HG02623 (cell line): ENCODE data around the gene ZNF474.

Source experiments
- ATAC-seq: cut with Tn5 transposase; IDR thresholded peaks from one replicate; pipeline ENCODE4 v1.9.1; 2021; ENCODE audit warnings: moderate library complexity; ENCODE audit not compliant: unreplicated experiment

Gene ZNF474

DNA sequence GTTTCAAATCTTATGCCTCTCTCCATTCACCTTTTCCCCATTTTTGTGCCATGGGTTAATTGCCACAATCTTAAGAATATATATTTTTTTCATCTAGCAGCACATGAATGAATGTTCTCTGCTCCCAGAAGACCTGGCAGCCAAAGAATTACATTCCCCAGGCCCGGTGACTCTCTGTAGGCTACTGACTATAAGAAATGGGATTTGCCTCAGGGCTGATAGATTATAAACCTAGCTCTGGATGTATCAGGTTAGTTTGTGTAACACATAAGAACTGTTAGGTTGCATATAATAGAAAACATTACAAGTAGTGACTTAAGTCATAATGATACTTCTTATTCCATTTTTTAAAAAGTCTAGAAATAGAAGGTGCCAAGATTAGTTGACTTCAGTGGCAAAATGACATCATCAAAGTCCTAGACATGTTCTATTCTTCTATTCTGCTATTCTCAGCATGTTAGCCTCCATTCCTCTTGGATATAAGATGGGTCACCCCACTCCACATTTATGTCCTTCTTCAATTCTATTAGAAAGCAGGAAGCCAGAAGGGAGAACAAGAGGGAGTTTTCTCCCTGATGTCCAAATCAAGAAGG, 10.9 kb upstream of the ZNF474 start:
- no peak for ATAC-seq

DNA sequence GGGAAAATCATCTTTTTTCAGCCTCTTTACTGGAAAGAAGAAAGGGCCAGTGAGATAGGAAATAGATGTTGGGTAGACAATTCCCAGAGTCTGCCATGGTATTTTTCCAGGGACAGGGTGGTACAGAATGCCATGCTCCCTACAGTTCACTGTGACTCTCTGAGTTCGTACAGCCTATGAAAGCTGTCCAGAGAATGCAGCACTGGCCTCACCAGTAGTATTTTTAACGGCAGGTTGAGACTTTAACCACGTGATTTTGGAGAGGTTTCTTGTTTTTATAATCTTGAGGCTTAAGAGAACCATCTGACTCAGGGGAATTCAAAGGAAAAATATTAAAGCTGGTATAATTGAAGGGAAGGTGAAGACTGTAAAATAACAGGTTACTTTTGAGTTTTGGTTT, 10.1 kb upstream of the ZNF474 start:
- ATAC-seq, result no peak

DNA sequence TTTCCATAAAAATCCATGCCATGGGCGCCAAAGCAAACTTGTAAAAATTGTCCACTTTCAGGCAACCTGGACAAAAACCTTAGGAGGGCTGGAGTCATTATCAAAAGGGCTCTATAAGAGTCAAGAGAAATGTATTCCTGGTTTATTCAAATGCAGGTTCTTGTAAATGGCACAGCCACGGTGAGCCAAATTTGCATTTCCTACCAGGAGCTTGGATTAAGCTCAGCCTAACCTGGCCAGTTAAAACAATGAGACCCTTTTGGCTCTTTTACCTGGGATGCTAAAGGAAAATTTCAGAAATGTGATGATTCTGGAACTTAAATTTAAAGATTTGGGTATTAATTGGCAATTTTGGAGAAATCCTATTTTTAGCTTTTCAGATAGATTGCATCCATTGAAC, 8.9 kb upstream of the ZNF474 start:
- ATAC-seq, result no peak

DNA sequence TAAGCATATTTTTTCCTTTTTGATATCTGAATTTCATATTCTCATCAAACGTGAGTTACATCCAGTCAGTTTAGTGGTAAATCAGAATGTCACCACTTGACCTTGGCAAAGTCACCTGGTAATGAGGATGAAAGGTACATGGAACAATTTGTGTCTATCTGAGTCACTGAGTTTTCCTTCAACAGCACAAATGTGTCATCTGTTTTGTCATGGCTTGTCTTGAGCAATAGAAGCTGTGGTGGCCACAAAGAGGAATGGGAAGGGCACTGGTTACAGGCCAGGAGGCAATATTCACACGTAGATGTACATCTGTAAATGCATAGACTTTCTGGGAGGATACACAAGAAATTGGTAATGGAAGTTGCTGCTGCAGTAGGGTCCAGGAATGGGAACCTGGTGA, 8.4 kb upstream of the ZNF474 start:
- no peak for ATAC-seq

DNA sequence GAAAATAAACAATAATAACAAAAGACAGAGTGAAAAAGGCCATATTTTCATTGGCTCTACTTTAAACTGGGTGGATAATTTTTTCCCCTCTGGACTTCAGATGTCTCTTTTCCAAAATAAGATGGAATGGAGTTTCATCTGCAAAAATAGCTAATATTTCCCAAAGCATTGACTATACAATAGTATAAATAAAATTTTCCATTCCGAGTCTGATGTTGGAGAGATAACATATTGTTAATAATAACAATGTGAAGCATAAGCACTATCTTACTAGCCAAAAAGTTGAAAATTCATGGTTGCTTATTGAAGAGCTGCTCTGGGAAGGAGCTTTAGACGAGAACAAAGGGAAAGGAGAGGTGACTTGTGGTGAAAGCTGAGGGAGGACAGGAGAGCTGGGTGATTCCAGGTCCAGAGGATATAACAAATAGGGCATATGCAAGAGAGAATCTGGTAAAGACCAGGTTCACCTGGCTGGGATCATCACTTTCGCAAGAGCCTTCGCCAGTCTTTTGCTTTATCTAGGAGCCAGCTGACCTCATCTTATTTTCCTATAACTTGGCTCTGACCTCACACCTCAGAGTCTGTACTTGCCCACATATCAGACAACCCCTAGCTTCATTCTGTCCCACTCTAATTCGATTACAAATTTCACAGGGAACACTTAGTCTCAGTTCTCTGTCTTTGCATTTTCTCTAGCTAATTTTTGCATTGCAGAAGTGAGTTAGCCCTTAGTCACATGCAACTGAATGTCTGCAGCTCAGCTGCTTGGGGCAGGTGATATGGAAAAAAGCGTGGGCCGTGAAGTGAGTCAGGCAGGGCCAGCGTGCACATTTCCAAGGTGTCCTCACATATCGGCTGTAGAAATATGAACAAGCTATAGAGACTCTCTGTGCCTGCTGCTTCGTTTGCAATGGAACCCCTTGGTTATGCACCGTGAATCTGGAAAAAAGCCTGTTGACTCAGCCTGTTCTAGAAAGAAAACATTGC, 7.6 kb upstream of the ZNF474 start:
- no peak for ATAC-seq

DNA sequence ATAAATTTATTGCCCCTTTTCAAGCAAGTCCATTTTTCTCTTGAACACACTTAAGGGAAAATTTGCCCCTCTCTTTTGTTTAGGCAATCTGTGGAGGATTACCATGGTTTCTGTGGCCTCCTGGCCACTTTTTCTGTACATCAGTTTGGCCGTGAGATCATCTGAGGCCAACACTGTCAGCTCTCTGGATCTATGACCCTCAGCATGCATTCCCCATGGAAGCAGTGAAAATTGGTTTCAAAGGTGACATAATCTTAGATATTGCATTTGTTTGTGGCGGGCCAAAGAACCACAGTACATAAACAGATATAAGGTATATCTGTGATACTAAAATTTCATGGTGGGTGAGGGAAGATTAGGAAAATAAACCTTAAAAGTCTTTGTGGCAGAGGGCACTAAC, 4.6 kb upstream of the ZNF474 start:
- ATAC-seq, result no peak

DNA sequence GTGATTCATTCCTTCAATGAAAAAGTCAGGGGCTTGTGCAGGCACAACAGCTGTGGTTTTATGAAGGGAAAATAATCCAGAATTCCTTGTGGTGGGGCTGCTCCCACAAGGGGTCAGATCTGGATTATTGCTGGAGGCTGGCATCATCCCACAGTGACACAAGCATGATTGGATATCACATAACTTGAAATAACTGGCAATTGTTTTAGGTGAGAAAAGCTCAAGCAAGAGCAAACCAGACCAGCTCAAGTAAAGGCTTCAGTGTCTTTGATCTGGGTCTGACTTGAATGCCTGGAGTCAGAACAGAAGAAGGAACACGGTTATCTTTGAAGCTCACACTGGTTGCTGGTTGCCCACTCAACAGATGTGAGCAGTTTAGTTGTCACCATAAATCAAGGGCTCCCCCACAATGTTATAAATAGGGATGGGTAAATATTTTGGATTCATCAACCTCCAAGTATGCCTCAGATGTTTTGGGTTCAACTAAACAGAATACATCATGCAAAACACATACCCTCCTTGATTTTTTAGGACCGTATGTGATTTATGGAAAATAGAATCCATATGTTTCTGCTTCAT, 3.1 kb upstream of the ZNF474 start:
- ATAC-seq, result no peak

DNA sequence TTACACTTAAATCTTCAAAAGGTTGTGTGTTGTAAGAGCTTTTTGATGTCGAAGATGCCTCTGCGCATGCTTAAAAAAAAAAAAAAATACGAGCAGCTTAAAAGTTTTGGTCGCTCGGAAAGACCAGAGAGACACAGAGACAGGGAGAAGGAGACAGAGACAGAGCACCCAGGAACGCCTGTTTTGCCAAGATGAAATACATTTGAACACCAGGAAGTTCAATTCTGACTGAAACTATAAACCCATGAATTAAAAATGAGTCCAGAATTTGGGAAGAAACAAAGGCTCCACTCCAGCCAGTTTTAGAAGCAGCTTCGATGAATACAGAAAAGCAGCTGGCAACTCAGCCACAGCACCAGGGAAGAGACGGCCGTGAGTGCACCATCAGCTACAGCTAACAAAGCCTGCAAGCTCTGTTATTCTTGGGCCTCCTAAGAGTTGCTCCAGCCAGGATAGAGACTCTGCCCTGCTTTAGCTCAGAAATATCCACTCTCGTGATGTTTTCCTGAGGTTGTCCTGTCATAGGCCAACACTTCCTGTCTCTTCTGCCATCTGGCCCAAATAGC, 2.5 kb upstream of the ZNF474 start:
- ATAC-seq, result no peak

DNA sequence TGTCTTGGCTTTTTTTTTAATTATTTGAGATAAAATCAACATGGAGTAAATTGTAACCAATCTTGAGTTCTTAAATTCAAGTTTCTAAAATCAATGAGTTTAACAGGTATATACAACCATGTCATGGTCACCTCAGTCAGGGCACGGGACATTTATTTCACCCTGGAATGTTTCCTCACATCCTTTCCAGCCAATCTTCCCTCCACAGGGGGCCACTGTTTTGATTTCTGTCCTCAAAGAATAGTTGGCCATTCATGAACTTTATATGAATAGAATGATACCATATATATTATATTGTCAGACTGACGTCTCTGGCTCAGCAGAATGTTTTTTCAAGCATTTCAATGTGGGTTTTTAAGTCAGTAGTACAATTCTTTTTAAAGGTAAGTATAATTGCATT, 806 bp downstream of the ZNF474 start:
- ATAC-seq, result no peak

DNA sequence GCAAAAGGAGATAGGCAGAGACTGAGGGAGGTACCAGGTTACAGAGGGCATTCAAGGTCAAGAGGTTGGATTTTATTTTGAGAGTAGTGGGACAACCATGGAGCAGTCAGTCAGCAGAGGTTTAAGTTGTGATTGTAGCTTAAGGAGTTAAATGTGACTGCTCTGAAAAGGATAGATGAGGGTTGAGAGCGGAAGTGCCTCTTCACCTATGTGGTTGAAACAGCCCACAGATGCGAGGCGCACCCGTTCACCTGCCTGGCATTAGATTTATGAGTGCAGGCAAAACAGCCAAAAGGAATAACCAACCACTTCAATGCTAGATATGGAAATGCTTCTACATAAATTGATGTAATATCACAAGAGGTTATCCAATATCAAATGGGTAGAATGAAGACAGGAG, 8.4 kb downstream of the ZNF474 start:
- no peak for ATAC-seq

DNA sequence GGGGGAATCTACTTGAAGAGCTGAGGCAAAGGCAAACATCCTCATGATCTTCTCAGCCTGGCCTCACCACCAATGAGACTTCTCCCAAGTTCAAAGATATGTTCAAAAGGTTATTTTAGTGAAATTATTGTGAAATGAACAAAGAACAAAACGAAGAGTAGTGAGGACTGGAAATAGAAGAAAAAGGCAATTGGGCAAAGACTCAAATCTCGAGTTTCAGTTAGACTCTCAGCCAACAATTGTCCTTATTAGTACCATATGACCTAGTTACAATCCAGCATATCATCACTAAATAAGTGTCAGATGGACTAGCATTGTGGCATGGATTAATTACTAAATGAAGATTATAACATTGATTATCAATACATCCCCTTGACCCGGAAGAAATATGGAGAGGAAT, 9.0 kb downstream of the ZNF474 start:
- no peak for ATAC-seq

DNA sequence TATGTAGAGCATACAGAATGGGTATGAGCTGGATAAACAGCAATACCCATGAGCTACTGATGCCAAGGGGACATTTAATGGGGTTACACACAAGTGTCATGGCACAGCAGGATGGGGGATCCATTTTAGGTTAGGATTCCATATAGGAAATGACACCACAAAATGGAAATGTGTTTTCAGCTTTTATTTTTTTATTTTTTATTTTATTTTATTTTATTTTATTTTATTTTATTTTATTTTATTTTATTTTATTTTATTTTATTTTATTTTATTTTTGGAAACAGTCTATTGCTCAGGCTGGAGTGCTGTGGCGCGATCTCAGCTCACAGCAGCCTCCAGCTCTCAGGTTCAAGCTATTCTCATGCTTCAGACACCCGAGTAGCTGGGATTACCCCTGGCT, 11.6 kb downstream of the ZNF474 start:
- no peak for ATAC-seq

DNA sequence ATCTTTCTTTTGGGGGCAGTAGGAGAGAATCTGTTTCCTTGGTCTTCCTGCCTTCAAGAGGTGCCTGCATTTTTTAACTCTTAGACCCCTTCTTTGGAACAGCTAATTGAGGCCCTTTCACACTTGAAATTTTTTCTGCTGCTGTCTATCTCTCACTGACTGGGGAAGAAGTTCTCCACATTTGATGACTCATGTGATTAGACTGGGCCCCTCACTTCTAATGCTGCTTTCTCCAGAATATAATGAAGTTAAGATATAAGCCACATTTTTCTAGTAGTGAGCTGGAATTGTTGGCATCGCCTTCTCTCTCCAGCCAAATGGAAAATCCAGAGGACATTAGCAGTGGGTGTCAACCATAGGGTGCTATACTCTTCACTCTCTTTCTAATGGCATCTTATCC, 12.4 kb downstream of the ZNF474 start:
- ATAC-seq, result no peak

DNA sequence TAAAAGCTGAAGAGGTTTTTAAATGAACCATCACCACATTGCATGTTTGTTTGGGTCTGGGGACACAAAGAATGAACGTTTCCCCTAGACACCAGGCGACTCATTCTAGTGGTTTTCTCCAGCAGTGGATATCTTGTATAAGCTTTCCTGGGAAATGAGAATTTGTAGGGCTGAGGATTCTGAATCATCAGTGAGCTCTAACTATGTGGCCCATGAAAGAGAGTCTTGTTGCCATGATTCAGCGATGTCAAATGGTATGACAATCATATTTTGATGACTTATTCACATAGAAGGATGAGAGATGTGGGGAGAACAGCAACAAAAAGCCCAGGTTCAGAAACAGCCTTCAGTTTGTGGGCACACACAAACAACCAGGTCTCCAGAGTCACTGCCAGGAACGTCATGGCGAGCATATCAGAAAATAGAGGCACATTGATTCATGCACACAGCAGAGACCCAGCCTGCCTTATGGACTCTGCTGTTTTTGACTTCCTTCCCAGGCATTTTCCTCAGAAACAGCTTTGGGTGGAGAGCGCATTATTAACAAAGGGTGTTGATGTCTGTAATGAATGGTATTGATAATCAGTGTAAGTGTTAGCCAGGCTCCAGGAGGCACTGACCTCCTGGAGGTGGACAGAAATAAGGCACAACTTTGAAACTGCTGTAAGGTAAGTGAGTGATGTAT, 13.3 kb downstream of the ZNF474 start:
- no peak for ATAC-seq

DNA sequence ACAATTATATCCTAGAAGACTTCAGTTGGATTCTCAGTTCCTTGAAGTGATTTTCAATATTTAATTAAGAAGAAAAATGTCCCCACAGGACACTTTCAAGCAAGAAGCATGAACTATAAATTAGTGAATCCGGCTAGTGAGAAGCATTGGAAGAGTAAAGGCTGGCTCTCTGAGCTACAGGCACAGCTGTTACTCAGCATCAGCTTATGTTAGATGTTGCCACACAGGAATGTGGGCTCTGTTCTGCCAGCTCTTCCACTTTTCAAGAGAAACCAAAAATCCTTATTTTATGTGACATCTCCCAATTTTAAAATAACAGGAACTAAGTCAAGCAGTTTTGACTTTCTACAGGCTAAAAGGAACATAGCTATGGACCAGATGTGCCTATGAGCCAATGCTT, 14.9 kb downstream of the ZNF474 start:
- ATAC-seq, result no peak

DNA sequence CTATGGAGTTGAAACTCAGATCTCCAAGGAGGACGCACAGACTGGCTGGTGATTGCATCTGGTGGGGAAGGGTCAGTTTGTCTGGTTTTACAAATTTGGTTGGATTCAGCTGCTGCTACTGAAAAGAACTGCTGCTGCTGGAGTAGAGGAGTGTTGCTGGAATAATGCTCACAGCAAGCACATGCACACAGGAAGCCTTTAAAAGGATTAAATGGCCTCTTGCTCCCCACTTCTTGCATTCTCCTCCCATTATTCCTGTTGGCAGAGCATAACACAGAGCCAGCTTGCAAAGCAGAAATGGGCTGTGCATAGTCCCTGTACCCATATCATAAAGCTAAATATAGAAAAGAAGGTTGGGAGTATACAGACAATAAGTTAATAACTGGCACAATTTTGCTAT, 16.6 kb downstream of the ZNF474 start:
- no peak for ATAC-seq

DNA sequence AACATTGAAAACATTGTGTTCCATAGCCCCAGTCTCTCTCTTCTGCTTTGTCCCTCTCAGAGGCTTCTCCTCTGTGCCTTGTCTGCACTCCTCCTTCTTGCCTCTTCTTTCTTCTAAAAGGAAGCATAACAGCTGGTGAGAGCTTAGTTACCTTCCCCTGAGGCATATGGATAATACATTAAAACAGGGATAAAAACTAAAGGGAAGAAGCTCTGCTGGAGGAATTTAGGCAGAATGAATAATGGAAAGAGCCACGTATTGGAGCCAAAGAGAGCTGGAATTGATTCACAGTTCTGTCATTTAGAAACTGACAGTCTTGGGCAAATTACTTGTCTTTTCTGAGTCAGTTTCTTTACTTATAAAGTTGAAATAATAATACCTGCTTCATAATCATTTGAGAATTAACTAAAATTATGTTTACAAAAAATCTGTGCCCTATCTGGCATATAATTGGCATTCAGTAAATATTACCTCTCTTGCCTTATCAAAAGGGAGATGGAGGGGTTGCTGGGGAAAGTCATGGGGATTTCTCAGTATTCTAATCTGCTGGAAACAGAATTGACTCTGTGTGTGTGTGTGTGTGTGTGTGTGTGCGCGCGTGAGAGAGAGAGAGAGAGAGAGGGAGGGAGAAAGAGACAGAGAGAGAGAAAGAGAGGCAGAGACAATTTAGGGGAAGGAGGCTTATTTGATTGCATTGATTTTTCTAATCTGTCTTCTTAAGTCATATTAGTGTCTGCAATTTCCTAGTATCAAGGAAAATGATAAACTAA, 20.2 kb downstream of the ZNF474 start:
- no peak for ATAC-seq

DNA sequence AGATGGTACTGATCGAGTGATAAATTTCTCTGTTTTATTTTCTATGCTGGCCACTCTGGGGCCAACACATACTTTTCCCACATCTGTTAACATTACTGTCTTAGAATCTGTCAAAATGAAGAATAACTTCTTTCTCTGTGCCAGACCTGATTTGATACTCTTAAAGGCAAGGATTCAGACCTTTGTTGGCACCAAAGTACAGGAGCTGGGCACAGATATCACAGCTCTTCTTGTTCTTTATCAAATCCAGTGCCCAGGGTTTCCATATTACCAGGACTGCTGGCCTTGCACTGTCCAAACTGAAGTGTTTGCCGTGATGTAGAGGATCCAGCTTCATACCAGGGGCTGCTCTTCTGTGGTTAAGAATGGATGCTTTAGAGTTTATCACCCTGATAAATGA, 20.9 kb downstream of the ZNF474 start:
- ATAC-seq, result no peak

DNA sequence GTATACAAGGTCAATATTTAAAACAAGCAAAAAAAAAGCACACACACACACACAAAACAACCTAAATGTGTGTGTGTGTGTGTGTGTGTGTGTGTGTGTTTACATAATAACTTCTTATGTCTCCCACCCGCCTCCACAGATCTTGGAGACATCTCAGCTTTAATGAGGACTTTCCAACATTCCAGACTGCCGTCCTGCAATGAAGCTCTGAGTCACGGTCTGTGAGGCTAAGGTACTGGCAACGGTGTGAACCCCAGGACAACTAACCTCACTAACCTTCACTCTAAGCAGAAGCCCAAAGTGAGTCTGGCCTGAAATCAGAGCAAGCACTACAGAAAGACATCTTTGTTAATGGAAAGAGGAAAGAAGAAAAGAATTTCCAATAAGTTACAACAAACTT, 22.3 kb downstream of the ZNF474 start:
- ATAC-seq, result no peak

DNA sequence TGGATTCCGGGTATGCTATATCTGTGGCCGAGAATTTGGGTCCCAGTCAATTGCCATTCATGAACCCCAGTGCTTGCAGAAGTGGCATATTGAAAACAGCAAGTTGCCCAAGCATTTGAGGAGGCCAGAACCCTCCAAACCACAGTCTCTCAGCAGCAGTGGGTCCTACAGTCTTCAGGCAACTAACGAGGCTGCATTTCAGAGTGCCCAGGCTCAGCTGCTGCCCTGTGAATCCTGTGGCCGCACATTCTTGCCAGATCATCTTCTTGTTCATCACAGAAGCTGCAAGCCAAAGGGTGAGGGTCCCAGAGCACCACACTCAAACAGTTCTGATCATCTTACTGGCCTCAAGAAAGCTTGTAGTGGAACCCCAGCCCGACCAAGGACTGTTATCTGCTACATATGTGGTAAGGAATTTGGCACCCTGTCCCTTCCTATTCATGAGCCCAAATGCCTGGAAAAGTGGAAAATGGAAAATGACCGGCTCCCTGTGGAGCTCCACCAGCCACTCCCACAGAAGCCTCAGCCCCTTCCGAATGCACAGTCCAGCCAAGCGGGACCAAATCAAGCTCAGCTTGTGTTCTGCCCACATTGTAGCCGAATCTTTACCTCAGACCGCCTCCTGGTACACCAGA, 23.0 kb downstream of the ZNF474 start:
- no peak for ATAC-seq
